WI38 (cell line): ENCODE results near the gene SLAMF7.

ENCODE experiments used
- H3K4me3 ChIP-seq: 2 replicates; pipeline ENCODE4 v1.5.1; 2011; ENCODE audit warnings: low read depth, mild to moderate bottlenecking, control low read depth, low read length
- TF ChIP-seq, protein P1 (sequence below): IDR thresholded peaks from 2 replicates; pipeline ENCODE4 v1.5.1; 2012; ENCODE audit warnings: low read depth, mild to moderate bottlenecking, control low read depth, low read length

Gene SLAMF7

DNA sequence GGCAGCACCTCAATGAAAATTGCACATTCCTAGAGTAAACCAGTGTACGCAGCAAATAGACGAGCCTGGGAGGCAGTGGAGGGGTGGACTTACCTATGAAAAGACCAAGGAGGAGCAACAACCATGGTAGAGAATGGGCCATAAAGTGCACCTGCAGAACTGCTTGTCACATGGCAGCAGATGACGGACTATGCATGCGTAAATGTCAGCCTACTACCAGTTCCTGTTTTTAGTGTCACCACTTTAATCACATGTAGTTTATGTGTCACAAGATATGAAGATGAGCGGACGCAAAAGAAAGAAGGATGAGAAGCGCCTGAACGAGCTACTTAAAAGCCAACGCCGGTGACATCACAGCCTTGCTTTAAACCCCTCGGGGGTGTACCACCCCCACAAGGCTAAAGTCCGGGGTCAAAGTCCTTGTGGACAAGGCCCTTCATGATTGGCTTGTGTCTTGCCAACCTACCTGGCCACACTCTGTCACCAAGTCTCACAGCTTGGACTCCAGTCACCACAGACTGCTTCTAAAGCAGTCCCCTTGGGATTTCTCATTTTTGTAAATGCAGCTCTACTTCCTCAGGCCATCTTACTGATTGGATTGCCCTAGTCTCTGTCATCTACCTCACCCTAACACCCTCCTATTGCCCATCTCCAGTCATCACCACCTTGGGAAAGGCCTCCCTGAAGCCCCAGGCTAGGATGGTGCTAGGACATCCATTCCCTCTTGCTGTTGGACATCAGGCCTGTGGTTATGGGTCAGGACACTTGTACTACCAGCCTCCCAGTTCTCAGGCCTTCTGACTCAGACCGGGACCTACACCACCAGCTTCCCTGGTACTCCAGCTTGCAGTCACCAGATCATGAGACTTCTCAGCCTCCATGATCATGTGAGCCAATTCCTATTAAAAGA, 50.9 kb downstream of the SLAMF7 start:
- TF ChIP-seq, protein P1, sequence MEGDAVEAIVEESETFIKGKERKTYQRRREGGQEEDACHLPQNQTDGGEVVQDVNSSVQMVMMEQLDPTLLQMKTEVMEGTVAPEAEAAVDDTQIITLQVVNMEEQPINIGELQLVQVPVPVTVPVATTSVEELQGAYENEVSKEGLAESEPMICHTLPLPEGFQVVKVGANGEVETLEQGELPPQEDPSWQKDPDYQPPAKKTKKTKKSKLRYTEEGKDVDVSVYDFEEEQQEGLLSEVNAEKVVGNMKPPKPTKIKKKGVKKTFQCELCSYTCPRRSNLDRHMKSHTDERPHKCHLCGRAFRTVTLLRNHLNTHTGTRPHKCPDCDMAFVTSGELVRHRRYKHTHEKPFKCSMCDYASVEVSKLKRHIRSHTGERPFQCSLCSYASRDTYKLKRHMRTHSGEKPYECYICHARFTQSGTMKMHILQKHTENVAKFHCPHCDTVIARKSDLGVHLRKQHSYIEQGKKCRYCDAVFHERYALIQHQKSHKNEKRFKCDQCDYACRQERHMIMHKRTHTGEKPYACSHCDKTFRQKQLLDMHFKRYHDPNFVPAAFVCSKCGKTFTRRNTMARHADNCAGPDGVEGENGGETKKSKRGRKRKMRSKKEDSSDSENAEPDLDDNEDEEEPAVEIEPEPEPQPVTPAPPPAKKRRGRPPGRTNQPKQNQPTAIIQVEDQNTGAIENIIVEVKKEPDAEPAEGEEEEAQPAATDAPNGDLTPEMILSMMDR: no peak
- H3K4me3 ChIP-seq: no peak overlapping the region

DNA sequence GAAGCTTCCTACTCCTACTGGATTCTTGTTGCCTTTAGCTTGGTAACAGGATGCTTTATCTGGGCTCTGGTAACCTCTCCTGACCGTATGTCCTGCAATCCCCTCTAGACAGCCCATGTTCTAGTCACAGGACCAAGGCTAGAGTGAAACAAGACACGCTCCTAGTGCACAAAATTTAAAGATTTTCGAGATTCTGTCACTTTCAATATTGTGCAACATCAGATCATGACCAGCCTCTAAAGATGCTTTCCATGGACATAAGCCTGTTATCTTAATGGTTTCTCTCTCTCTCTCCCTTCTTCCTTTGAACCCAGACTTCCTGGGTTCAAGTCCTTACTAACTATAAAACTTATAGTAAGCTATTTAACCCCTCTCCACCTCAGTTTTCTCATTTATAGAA, 55.3 kb downstream of the SLAMF7 start:
- TF ChIP-seq, protein P1: no peak
- H3K4me3 ChIP-seq: no peak overlapping the region

DNA sequence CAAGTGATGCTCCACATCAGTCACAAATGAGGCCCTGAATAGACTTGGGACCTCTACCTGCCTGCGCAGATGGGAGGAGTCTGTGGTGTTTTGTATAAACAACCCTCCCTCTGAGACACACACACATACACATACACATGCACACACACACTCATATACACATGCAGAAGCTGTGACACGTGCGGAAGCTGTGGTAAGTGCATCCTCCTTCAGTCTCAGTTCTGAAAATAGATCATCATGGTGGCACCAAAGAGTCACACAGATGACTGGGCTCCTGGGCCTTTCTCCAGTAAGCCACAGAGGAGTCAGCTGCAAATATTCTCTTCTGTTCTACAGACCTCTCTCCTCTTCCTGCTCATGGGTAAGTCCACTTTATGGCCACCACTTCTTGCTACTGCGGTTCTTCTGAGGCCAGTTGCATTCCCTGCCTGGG, 56.9 kb downstream of the SLAMF7 start, which contains the start of gene LY9:
LY9 (plus strand) TSS at position 224 of the 433 bp plus-strand sequence; CDS start at position 238, 14 bp downstream.
- TF ChIP-seq, protein P1: no peak
- no peak within 1 kb of the TSS for H3K4me3 ChIP-seq

DNA sequence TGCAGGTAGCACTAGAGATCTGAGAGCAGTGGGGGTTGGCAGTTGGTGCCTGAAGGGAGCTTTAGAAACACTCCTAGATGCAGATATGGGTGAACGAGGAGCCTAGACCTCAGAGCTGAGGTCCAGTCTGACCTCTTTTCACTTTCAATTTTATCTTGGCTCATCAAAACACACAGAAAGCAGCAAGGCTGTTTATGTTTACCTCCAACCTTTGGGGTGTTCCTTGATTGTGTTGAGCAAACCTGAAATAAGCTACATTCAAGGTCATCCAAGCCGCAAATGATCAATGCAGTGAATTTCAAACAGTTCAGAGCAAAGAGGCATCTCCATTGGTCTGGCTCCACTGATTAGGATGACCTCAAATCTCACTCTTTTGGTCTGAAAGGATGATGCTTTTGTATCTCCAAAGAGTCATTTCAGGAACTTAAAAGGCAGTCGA, 58.2 kb downstream of the SLAMF7 start:
- TF ChIP-seq, protein P1: no peak
- no peak overlapping the region for H3K4me3 ChIP-seq

DNA sequence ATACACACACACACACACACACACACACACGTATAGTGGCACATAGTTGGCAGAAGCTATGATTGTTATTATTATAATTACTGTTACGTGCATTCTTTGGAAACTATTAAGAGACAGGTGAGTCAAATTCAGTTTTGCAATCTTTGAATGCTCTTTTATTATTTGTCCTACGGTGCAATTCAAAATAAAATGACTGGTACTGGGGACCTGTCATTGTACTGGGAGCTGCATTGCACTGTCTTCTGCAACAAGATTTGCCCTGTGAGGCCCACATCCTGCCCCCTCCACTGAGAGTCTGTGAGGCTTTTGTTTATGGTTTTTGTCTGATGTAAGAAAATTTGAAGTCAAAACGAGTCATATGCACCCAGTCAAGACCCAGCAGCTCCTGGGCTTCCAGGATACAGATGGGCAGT, 58.8 kb downstream of the SLAMF7 start:
- TF ChIP-seq, protein P1: no peak

DNA sequence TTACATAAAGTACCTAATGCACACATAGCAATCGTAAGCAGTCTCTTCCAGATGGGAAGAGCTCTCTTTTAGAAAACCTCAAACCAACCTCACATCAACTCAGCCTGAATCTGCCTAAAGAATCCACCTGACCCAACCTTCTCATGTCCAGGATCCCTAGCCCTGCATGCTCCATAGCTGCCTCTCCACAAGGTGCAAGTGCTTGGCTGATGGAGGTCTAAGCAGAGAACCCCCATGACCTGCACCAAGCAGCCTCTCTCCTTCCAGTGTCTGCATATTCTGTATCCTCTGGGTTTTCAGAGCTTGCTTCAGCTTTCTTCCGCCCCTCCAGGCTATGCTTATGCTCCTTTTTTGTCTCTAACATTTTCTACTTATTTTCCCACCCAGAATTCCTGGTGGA, 59.4 kb downstream of the SLAMF7 start:
- TF ChIP-seq, protein P1: no peak
- H3K4me3 ChIP-seq: no peak overlapping the region

More for the DNA sequence above, 58.8 kb downstream of the SLAMF7 start:
- H3K4me3 ChIP-seq: no peak overlapping the region

DNA sequence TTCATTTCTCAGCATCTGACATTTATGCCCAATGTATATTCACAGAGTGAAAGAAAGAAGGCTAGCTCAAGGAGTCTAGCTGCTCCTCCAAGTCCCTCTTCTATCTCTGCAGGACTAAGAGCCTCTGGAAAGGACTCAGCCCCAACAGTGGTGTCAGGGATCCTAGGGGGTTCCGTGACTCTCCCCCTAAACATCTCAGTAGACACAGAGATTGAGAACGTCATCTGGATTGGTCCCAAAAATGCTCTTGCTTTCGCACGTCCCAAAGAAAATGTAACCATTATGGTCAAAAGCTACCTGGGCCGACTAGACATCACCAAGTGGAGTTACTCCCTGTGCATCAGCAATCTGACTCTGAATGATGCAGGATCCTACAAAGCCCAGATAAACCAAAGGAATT, 60.6 kb downstream of the SLAMF7 start:
- TF ChIP-seq, protein P1: no peak
- no peak overlapping the region for H3K4me3 ChIP-seq
